Non-pigmented ciliary epithelial cell (primary cell): Measurements from ENCODE around the gene HUNK.

Source experiments
- DNase-seq: peaks from one replicate; pipeline ENCODE4 v3.0.0-alpha.2; 2010; ENCODE audit warnings: low read depth

Gene HUNK

DNA sequence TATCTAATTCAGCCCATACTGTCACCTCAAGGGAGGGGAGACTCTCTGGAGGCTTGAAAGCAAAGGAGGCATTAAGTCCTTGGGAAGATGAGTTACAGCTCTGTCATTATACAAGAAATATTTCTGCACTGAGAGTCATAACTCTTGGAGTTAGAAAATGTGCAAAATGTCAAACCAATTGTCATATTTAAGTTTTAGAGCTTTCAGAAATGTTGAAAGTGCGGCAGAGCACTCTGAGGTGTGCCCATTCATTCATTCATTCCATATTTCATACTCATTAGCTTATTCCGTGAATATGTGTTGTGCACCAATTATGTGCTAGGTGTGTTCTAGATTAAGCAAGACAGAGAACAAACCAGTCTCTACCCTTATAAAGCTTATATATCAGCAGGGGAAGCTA is 87.1 kb downstream of the HUNK start:
- DNase-seq = no peak

DNA sequence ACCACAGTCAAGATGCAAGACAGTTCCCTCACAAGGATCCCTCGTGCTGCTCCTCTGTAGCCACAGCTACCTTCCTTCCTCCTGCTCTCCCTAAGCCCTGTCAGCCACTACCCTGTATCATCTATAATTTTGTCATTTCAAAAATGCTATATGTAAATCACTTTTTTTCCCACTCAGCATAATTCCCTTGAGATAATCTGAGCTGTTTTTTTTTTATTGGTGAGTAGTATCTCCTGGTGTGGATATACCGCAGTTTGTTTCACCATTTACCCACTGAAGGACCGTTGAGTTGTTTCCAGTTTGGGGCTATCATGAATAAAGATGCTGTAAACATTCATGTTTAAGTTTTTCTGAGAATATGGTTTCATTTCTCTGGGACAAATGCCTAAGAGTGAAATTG is 88.2 kb downstream of the HUNK start:
- DNase-seq = no peak

DNA sequence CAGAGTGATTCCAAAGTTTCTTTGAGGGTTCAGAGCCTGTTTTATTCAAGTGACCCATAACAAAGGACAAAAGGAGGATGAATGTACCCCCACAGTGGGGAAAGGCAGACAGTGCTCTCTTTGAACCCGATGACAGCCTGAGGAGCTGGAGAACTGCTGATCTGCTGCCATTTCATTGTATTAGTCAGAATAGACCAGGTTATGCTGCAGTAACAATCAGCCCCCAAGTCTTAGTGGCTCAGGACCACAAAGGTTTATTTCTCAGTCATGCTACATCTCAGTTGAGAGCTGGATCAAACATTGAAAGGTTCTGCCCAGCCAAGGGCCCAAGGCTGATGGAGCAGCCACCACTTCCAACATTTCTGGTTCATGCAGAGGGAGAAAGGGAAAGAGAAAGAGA is 88.9 kb downstream of the HUNK start:
- no peak for DNase-seq

DNA sequence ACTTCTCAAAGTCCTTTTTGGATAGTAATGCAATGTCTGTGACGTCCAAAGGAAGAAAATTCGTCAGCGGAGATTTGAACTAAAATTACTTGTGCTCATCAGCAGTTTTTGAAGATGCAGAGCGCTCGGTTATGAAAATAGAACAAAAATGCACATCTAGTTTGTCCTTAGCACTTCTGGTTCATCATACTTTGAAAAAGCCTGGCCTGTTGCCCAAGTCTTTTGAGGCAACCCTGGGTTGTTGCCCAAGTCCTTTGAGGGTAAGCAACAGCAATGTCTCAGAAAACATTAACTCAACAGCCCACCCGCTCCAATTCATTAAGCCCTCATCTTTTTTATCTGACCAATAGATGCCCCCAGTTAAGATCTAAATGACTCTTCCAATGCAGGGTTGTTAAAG is 91.9 kb downstream of the HUNK start:
- no peak for DNase-seq

DNA sequence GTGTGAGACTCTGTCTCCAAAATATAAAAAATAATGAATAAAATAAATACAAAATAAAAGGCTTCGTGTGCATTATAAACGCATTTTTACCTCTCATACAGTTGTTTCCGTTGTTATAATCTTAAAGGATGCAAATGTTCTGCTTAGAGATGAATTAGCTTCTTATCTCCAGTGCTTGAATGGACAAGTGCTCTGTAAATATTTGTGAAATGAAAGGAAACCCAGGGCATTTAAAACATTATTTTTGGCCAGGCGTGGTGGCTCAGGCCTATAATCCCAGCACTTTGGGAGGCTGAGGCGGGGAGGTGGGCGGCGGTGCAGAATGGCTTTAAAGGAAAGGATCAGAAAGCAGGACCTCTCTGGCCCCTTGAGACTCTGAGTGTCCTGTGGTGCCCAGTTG is 94.5 kb downstream of the HUNK start:
- no peak for DNase-seq

DNA sequence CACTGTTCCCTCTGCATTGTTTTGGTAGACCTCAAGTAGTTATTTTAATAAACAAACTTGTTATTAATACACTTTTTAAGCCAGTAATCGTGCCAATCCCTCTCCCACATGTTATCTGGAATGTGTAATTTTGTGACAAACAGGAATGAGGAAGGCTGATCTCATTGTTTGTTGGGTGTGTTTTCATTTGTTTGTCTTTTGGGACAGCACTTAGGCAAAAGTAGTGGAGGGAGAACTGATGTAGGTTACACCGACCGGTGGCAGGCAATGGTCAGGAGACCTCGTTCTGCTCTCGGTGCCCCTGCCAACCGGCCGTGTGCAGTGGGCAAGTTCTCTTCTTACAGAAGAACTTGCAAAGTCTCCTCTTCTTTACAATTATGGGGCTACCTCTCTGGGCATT is 99.8 kb downstream of the HUNK start:
- DNase-seq = no peak

DNA sequence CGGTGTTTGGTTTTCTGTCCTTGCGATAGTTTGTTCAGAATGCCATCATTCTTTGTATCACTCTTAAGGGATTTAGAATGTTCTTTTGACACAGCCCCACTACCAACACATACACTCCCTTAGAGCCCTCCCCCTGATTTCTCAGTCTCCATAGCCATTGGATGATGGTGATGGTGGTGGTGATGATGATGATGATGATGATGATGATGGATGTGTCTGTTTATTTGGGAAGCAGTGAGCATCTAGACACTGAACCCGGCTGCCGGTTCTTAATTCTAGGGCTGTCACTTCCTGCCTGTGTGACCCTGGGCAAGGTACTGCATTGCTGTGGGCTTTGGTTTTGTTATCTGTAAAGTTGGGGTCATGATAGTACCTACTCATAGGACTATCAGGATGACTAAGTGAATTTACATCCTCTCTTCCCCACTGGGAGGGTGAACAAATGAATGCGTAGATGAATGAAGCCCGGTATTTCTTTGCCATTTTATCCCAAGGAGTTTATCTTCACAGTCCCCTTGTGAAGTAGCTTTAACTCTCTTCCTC is 100.7 kb downstream of the HUNK start:
- no peak for DNase-seq

DNA sequence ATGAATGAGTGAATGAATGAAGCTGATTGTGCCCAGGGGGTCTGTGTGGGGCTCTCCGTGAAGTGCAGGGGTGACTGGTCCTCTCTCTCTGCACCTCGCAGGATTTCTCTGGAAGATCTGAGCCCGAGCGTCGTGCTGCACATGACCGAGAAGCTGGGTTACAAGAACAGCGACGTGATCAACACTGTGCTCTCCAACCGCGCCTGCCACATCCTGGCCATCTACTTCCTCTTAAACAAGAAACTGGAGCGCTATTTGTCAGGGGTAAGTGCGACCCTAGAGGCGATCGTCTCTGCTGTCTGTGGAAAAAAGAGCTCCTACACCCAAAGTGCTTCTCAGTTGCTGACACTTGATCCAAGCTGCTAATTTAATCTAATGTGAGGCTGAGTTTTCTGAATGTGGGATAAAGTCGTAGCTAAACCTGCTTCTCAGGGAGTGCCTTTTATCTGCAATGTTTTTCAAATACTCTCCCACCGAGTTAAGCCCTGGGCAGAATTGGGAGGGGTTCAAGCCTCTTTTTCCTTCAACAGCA is 101.7 kb downstream of the HUNK start:
- DNase-seq = no peak

DNA sequence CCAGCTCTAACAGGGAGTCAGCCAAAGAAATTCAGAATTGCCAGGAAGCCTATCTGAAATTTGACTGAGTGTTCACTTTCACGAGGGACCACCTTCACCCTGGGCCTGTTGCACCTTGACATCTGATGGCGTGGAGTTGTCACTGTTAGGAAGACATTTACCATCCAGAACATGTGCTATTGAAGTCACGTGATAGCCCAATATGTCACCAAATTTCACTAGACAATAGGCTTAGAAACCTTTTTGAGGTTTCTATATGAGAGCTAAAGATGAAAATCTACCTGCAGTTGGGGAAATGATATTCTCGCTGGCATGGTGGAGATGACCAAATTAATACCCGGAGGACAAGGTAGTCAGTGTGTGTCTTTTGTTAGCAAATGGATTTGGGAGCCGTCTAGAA is 102.7 kb downstream of the HUNK start:
- DNase-seq = no peak

DNA sequence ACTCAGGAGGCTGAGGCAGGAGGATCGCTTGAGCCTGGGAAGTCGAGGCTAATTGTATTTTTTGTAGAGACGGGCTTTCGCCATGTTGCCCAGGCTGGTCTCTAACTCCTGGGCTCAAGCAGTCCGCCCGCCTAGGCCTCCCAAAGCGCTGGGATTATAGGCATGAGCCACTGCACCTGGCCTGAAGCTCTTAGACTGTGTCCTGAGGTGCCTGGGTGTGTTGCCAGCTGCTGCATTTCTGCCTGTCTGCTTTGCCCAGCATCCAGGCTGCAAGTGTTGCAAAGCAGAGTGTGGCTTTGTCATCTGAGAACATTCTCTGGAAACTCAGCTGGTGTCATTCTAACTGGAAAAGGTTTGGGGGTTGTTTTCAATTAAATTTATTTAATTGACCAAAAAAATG is 105.0 kb downstream of the HUNK start:
- no peak for DNase-seq

DNA sequence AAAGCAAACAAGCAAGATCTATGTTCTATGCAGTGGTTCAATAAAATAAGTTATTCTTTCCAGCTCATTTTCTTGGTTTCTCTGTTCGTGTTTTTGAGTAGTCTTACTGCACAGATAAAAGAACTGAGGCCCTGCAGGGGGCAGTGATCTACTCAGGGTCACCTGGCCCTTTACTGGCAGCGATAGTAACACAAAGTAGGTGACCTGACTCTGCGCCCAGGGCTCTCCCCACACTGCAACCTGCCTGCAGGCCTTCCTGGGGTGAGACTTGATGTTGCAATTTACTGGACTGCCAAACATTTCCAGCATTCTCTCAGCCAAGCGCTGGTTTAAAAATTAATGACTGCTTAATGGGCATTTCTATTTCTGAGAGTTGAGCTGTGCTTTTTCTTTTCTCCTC is 110.3 kb downstream of the HUNK start:
- no peak for DNase-seq

DNA sequence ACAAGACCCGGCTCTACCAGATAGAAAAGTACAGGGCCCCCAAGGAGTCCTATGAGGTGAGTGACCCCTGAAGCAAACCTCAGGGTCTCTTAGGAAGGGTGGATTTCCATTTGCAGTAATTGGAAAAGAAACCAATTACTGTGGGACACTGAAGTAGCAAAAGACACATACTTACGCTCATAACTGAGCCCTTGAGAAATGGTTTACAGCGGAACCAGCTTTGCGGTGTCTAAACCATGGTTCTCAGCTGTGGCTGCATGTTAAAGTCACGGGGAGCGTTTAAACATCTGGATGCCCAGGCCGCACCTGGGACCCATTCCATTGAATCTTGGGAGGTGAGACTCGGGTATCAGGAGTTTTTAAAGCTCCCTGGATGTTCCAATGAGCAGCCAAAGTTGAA is 110.7 kb downstream of the HUNK start:
- DNase-seq = no peak

DNA sequence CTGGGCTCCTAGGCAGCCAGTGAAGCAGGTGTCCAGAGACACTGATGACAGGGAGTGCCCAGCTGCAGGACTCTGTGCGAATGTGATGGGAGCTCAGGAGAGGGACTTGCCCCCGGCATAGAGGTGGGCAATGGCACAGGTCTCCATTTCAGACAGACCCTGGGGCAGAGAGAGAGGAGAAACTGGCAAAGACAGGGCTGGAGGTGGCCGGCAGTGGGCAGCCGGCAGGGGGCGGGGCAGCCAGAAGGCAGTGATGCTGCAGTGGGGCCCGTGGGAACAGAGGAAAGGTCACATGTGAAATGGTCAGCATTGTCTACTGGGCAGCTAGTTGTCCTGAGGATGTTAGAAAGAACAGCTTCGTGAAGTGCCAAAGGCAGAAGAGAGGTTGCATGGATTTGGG is 112.6 kb downstream of the HUNK start:
- DNase-seq = no peak

DNA sequence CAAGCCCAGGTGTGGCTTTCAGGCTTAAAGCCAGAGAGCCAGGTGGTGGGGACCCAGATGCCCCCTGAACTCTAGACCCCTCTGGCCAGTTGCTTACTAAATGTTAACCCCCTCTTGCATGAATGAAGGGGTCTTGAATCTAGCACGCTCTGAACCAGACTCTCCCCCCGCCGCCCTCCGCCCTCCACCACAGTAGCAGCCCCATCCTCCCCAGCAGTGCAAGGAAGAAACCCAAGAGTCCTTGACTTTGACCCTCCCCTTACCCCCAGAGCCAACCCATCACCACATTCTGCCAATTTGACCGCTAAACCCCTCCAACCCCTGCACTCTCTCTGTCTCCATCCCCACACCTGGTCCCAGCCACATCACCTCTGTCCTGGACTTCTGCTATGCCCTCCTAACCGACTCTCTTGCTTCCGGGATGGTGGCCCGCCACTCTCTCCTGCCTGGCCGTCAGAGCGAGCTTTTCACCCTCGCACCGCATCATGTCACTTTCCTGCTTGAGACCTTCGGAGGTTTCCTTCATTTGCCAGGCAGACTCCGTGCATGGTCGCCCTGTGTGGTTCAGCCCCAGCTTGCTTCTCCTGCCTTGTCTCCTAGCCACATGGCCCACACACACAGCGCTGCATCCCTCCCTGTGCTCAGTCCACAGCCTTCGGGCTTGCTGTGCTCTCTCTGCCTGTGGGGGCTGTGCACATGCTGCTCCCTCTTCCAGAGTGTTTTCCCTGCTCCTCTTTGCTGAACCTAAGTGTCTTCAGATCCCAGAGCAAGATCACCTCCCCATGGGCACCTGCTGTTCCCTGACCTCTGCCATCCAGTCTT is 113.4 kb downstream of the HUNK start:
- DNase-seq = no peak

DNA sequence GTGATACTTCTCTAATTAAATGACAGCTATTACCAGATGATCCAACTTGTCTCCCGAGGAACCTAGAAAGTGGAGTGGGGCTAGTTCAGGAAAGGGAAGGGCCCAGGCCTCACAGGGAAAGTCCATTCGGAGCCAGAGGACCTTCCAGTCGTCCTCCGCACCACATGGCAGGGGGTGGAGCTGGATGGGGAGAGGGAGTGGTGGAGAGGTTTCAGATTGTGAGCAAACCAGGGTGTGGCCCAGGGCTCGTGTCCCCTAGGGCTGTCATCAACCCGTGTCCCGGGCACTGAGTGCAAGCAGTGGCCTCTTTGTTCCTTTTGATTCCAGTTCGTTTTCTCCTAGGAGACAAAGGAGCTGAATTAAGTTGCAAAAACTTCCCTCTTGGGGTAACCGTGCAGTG is 114.9 kb downstream of the HUNK start:
- no peak for DNase-seq

DNA sequence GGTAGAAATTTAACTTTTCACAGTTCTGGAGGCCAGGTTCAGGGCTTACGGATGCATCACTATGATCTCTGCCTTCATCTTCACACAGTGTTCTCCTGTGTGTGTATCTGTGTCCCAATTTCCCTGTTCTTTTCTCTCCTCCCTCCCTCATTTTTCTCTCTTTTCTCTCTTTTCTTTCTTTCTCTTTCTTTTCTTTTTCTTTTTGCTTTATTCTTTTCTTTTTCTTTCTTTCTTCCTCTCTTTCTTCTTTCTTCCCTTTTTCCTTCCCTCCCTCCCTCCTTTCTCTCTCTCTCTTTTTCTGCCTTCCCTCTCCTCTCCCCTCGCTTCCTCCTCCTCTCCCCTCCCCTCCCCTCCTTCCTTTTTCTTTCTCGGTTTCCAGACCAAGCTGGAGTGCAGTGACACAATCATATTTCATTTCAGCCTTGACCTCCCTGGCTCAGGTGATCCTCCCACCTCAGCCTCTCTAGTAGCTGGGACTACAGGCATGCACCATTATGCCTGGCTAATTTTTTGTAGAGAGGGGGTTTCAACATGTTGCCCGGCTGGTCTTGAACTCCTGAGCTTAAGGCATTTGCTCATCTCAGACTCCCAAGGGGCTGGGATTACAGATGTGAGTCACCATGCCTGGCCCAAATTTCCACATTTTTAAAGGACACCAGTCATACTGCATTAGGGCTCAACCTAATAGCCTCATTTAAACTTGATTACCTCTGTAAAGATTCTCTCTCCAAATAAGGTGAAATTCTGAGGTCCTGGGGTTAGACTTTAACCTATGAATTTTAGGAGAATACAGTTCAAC is 115.9 kb downstream of the HUNK start:
- DNase-seq = no peak

DNA sequence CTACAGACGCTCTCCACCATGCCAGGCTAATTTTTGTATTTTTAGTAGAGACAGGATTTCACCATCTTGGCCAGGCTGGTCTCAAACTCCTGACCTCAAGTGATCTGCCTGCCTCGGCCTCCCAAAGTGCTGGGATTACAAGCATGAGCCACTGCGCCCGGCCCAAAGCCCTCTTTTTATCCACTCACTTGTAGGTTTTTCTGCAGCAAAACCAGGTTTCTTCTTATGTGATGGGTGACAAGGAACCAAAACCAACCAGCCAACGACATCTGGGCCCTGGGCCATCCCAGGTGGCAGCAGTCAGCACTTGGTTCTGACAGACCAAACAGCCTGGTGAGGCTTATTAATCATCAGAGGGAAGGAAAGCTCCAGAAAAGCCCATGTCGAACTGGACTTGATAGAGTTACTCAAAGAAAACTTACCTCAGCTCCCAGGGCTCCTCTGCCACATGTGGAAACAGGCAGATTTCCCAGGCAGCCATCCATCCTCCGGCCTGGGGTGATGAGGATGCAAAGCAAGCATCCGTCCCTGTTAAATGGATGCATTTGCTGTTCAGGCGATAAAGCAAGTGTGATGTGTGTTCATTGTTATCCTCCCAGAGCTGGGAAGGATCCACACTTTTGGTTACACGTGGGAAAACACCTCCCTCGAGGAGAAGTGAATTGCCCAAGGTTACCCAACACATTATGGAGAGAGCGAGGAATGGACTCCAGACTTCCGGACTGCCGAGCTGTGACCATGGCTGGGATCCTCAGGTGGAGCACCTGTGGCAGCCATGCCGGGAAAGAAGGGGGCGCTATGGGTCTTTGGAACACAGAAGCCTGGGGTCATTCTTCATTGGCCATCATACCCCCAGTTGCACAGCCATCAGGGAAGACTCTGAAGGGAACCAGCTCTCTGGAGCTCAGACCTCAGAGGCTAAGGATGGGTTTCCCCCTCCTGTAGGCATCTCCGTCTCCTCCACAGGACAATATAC is 118.8 kb downstream of the HUNK start:
- no peak for DNase-seq

DNA sequence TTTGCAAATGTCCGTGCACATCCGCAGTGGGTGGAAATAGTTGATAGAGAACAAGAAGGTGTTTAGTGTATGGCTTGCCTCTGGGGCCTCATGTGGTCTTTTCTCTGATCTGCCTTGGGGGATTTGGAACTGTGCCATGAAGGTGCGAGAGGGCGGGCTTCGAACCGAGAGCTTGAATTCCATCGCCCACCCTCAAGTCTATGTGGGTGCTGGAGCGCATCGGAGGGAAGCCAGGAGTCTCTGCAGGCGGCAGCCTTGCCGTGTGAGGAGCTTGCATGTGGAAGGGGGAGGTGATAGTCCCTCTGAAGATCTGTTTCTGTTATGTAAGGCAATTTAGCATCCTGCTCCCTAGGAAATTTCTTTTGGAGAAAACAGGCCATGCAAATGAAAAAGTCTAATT is 119.6 kb downstream of the HUNK start:
- DNase-seq = no peak

DNA sequence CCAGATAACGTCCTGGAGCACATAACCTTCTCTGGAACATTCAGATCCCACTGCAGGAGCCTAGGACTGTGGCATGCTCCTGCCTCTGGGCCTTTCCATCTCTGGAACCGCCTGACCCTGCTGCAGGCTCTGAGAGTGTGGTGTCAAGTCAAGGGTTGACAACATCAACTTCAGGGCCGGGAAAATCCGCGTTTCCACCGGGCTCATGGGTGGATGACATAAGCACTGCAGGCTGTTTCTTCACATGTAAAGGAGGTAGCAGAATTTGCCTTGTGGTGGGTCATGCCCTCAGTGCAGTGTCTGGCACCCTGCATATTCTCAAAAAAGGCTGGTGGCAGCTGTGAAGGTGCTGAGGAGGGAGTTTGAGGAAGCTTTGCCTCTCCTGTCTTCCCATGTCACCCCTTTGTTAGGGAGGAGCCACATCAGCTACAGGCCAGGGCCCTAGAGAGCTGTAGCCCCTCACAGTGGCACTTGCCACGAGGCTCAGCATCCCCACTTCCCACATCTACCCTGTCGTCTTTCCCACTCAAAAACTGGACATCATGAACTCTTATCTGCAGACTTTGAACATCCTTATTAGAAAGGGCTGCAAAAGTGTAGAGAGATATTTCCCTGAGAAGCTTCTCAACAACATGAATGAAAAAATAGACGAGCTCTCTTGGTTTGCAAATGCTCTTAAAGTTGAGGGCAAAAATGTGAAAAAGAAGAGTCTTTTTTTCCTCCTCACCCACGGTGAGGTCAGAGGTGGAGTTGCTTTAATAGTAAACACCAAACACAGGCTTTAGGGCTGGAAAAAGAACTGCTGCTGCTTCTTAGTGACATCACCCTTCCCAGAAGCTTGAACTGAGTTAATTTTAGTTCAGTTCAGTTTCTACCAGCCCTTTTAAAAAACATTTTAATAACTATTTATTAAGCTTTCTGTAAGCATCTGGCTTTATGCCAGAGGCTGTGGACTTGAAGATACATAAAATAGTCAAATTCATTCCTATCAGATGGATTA is 121.3 kb downstream of the HUNK start:
- DNase-seq = no peak

DNA sequence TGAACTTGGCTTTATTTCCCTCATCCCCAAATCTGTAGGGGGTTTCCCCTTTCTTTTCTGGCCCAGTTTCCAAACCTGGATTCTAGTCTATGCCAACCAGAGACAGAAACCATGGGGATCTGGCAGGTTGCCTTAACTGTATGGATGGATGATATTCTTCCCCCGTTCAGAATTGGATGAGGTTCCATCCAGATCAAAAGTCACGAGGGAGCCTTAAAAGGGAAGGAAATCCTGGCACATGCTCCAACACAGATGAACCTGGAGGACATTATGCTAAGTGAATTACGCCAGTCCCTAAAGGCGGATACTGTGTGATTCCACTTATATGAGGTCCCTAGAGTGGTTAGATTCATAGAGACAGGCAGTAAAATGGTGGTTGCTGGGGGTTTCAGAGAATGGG is 124.4 kb downstream of the HUNK start:
- DNase-seq = no peak
